GM12864 (cell line): ENCODE data around the gene GALNTL6.

Source experiments
- DNase-seq: peaks from one replicate; pipeline ENCODE4 v3.0.0-alpha.2; 2011; ENCODE audit warnings: low read depth
- H3K4me3 ChIP-seq: 2 replicates; pipeline ENCODE4 v1.5.1; 2011; ENCODE audit warnings: mild to moderate bottlenecking, low read depth, low read length, control low read depth
- TF ChIP-seq, protein P1 (sequence below): IDR thresholded peaks from 2 replicates; pipeline ENCODE4 v1.5.1; 2011; ENCODE audit warnings: low read depth, mild to moderate bottlenecking, moderate library complexity, low read length, control low read depth, inconsistent platforms; ENCODE audit errors: missing control alignments

GALNTL6 gene

DNA sequence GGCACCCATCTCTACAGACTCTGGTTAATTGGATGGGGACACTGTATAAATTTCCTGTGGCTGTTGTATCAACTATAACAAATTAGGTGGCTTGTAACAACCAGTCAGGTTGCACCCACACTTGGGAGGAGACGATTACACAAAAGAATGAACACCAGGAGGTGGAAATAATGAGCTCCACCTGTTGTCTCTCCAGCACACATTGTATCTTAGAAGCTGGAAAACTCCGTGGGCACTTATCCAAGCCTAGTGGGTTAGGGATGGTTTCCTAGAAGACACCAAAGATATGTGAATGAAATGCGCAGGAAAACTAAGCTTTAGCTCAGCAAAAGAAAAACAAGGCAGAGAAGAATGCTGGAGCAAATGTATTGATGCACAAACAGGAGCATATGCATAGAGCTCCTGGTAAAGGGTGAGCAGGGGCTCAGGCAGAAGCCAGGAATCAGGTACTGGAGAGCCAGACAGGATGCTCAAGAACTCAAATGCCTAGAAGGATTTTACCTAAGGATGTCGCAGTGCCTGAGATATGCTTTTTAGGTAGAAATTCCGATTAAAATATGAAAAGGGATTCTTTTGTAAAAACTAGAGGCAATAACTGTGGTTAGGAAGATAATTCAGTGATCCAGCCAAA is 111.7 kb downstream of the GALNTL6 start:
- no peak for DNase-seq
- TF ChIP-seq, protein P1, sequence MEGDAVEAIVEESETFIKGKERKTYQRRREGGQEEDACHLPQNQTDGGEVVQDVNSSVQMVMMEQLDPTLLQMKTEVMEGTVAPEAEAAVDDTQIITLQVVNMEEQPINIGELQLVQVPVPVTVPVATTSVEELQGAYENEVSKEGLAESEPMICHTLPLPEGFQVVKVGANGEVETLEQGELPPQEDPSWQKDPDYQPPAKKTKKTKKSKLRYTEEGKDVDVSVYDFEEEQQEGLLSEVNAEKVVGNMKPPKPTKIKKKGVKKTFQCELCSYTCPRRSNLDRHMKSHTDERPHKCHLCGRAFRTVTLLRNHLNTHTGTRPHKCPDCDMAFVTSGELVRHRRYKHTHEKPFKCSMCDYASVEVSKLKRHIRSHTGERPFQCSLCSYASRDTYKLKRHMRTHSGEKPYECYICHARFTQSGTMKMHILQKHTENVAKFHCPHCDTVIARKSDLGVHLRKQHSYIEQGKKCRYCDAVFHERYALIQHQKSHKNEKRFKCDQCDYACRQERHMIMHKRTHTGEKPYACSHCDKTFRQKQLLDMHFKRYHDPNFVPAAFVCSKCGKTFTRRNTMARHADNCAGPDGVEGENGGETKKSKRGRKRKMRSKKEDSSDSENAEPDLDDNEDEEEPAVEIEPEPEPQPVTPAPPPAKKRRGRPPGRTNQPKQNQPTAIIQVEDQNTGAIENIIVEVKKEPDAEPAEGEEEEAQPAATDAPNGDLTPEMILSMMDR, result no peak
- no peak overlapping the region for H3K4me3 ChIP-seq

DNA sequence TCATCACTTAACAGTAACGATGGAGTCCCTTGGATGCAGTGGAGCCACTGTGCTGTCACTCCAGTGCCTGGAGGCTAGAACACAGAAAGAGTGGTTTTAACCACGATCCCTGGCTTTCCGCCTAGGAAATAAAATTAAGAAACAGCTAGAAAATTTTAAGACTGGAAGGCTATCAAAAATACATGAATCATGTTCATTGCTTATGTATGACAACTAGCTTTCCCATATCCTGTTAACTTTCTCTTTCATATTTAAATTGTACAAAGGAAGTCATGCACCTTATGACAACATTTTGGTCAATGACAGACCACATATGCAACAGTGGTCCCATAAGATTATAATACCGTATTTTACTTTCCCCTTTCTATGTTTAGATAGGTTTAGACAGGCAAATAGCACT is 115.1 kb downstream of the GALNTL6 start:
- DNase-seq, result no peak
- TF ChIP-seq, protein P1, result no peak
- no peak overlapping the region for H3K4me3 ChIP-seq

DNA sequence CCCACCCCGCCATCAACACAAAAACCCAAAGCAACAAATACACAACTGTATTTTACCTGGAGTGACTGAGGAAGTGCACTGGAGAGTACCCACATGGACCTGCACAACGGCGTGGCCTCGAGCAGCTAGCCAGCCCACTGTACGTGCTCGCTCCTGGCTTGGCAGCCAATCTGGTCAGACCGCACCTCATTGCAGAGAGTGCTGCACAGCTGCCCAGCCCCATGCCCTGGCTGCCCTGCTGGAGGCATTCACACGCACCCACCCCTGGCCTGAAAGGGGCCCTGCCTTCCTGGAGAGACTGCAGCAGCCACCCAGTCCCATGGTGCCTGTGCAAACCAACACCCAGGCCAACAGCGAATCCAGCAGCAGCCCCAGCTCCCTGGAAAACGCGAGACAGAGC is 116.3 kb downstream of the GALNTL6 start:
- DNase-seq, result no peak
- H3K4me3 ChIP-seq, result no peak overlapping the region
- TF ChIP-seq, protein P1, result no peak

DNA sequence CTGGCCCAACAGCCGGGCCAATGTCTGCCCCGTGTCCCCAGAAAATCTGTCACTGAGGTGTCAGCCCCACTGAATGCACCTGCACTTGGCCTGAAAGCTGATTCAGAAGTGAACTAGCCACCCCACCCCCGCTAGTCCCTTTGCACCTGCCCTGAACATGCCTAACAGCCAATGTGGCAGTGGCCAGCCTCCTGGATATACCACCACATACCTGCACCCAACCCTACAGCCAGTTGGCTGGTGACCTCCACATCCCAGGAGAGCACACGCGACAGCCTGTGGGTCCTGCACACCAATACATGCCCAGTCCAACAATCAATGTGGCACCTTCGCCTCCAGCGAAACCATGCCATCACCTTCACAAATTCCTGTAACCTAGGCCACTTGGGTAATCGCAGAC is 116.7 kb downstream of the GALNTL6 start:
- DNase-seq, result no peak
- TF ChIP-seq, protein P1, result no peak
- no peak overlapping the region for H3K4me3 ChIP-seq

DNA sequence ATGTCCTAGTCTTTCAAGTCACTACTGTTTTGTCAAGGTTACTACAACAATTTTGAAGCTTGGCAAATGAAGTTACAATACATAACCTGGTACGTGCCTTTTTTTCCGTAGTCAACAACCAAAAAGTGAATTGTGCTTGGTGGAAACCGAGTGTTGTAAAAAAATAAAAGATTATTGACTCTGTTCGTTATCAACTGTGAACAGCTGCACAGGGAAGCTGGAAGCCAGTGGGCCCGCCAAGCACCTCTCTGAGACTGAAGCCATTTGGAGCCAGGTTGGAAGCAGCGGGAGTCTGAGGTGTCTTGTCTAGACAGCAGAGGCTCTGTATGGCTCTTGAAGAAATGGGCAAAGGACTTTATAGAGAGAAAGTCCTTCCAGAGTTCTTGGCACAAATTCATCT is 119.0 kb downstream of the GALNTL6 start:
- TF ChIP-seq, protein P1, result no peak
- no peak overlapping the region for H3K4me3 ChIP-seq
- DNase-seq, result no peak

DNA sequence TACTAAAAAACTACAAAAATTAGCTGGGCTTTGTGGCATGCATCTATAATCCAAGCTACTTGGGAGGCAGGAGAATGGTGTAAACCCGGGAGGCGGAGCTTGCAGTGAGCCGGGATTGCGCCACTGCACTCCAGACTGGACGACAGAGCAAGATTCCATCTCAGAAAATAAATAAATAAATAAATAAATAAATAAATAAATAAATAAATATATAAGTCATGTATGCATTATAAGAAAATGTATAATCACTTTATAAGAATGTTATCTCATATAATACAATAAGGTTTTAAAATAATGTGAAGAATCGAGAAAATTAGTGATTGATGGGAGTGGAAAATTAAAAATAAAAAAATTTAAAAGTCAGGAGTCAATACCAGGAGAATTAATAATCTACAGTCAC is 127.5 kb downstream of the GALNTL6 start:
- no peak overlapping the region for H3K4me3 ChIP-seq
- DNase-seq, result no peak
- TF ChIP-seq, protein P1, result no peak

DNA sequence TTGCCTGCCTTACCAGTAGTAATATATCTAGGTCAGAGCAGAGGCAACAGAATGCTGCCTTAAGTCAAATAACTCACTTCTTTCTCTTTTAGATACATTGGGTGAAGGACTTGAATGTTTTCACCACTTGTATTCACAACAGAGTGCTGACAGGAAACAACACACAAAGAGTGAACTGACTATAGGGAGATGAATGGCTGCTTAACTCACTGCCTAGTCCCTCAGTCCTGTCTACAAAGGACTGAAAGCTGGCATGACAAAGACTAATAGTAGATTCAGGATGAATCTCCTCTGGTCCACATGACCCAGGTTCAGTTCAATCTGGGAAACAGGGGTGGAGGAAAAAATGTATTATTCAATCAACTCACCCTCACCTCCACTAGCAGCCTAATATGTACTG is 134.2 kb downstream of the GALNTL6 start:
- H3K4me3 ChIP-seq, result no peak overlapping the region
- no peak for DNase-seq
- TF ChIP-seq, protein P1, result no peak
